ENCODE data around the gene GNAT2. TPM values are rescaled to one million over a fixed set of nuclear protein-coding genes. Genes with fewer than 3 reads are reported as not detected.

GNAT2 gene
- total RNA-seq, 2 donors from 2014 or later = not detected

- no peak for TF ChIP-seq POLR2AphosphoS5 (IDR thresholded peaks at IDR 0.05)
- peaks cover 8% of the 10 kb centered on the region for H3K4me1 ChIP-seq (replicated peaks)
- H3K27ac ChIP-seq = no peak overlapping the region
- H3K27me3 ChIP-seq (replicated peaks; ENCODE audit: insufficient read depth) = no peaks in the 10 kb centered on the region
- H3K9me3 ChIP-seq = no peaks in the 10 kb centered on the region
- 78% methylated on average over 7 of the region's 7 CpGs for WGBS
- DNase-seq (ENCODE audit: low spot score) = no peak
- intact Hi-C loops (cut with DNase I) = no loop called here
- no peaks in the 10 kb centered on the region for H3K36me3 ChIP-seq
- H3K4me3 ChIP-seq = no peak overlapping the region
These were observed 55.1 kb downstream of the GNAT2 start for GRCh38 chr1:109564194-109564878.

GRCh38 chr1:109559995-109560394 is 59.4 kb downstream of the GNAT2 start:
- no peak for TF ChIP-seq POLR2A (IDR thresholded peaks at IDR 0.05)
- no peak for TF ChIP-seq POLR2AphosphoS5 (IDR thresholded peaks at IDR 0.05)
- no peak for TF ChIP-seq CTCF (IDR thresholded peaks at IDR 0.05)
- Histone ChIP-seq H3K27ac (no peak overlapping the region), H3K4me3 (no peak overlapping the region), H3K36me3 (no peaks in the 10 kb centered on the region), H3K4me1 (replicated peaks) (peaks cover 8% of the 10 kb centered on the region), H3K27me3 (replicated peaks; ENCODE audit: insufficient read depth) (no peaks in the 10 kb centered on the region), H3K9me3 (no peaks in the 10 kb centered on the region)
- DNase-seq (ENCODE audit: low spot score) = no peak
- intact Hi-C loops (cut with DNase I) = no loop called here

GRCh38 chr1:109557520-109557919 is 61.9 kb downstream of the GNAT2 start:
- TF ChIP-seq POLR2A (IDR thresholded peaks at IDR 0.05) (no peak), CTCF (IDR thresholded peaks at IDR 0.05) (no peak), POLR2AphosphoS5 (IDR thresholded peaks at IDR 0.05) (no peak)
- Histone ChIP-seq H3K9me3 (no peaks in the 10 kb centered on the region), H3K27ac (no peak overlapping the region), H3K4me1 (replicated peaks) (no peaks in the 10 kb centered on the region), H3K36me3 (no peaks in the 10 kb centered on the region), H3K27me3 (replicated peaks; ENCODE audit: insufficient read depth) (no peaks in the 10 kb centered on the region), H3K4me3 (no peak overlapping the region)
- intact Hi-C loops (cut with DNase I) = no loop called here
- DNase-seq (ENCODE audit: low spot score) = no peak
- 92% methylated on average over 5 of the region's 5 CpGs for WGBS

- no peak for DNase-seq (ENCODE audit: low spot score)
- 100% methylated on average over 2 of the region's 2 CpGs for WGBS
- H3K36me3 ChIP-seq = no peaks in the 10 kb centered on the region
These were observed 62.9 kb downstream of the GNAT2 start for GRCh38 chr1:109556563-109556962.

More at GRCh38 chr1:109556563-109556962, 62.9 kb downstream of the GNAT2 start:
- intact Hi-C loops (cut with DNase I) = no loop called here
- Histone ChIP-seq H3K9me3 (no peaks in the 10 kb centered on the region), H3K27me3 (replicated peaks; ENCODE audit: insufficient read depth) (no peaks in the 10 kb centered on the region), H3K4me3 (no peak overlapping the region), H3K4me1 (replicated peaks) (no peaks in the 10 kb centered on the region), H3K27ac (no peak overlapping the region)
- TF ChIP-seq POLR2AphosphoS5 (IDR thresholded peaks at IDR 0.05) (no peak), CTCF (IDR thresholded peaks at IDR 0.05) (no peak), POLR2A (IDR thresholded peaks at IDR 0.05) (no peak)

MicroRNAs within 50 kb of the gene (microRNA counts, 767-probe panel; counts per million panel counts)
- microRNA hsa-miR-197-3p = 3,531 to 3,591 counts per million in 2 donors

Small RNA genes within 50 kb of the gene (small RNA-seq; reads per million reads assigned to genes)
- 0 reads per million in 2 donors for gene RNU6V

Other genes with a start within 250 kb of the GNAT2 start
- gene SORT1, start 221.7 kb downstream of the GNAT2 start, total RNA-seq = 100 to 1,000 TPM in 1 of 2 donors, 10 to 100 TPM in 1; 34.0 to 164 TPM
- 10 to 100 TPM; 24.6 to 31.8 TPM for gene PSMA5, start 193.2 kb downstream of the GNAT2 start, total RNA-seq
- 10 to 100 TPM in 1 of 2 donors, 1 to 10 TPM in 1; 1.3 to 48.1 TPM for gene SYPL2, start 153.1 kb downstream of the GNAT2 start, total RNA-seq
- 10 to 100 TPM in 1 of 2 donors, 1 to 10 TPM in 1; 3.0 to 29.4 TPM for gene ATXN7L2, start 135.7 kb downstream of the GNAT2 start, total RNA-seq
- 10 to 100 TPM; 12.0 to 12.3 TPM for gene CYB561D1, start 125.5 kb downstream of the GNAT2 start, total RNA-seq
- gene AMIGO1, start 109.9 kb downstream of the GNAT2 start, total RNA-seq = 10 to 100 TPM in 1 of 2 donors, 1 to 10 TPM in 1; 9.5 to 13.2 TPM
- 1 to 10 TPM in 1 of 2 donors, not detected in 1; 1.2 TPM for gene GPR61, start 79.7 kb downstream of the GNAT2 start, total RNA-seq
- 1 to 10 TPM; 5.1 to 5.4 TPM for gene GNAI3, start 71.0 kb downstream of the GNAT2 start, total RNA-seq
- gene AMPD2, start 221 bp upstream of the GNAT2 start, total RNA-seq = 10 to 100 TPM; 40.1 to 72.3 TPM
- gene GSTM4, start 36.5 kb upstream of the GNAT2 start, total RNA-seq = 10 to 100 TPM; 26.8 to 56.5 TPM
- gene GSTM2, start 48.4 kb upstream of the GNAT2 start, total RNA-seq = 10 to 100 TPM; 47.5 to 79.5 TPM
- gene GSTM1, start 68.2 kb upstream of the GNAT2 start, total RNA-seq = not detected
- 10 to 100 TPM in 1 of 2 donors, 1 to 10 TPM in 1; 4.2 to 12.3 TPM for gene GSTM5, start 92.6 kb upstream of the GNAT2 start, total RNA-seq
- 100 to 1,000 TPM; 103 to 383 TPM for gene GSTM3, start 121.4 kb upstream of the GNAT2 start, total RNA-seq
- gene EPS8L3, start 144.3 kb upstream of the GNAT2 start, total RNA-seq = under 1 TPM in 1 of 2 donors, not detected in 1; 0.34 TPM

All from prostate gland (tissue), 2 donors.